GM12873 (cell line): ENCODE data around the gene C1QTNF5.

Experiments
- TF ChIP-seq, protein P1 (sequence below): IDR thresholded peaks from 2 replicates; pipeline ENCODE4 v1.5.1; 2012; ENCODE audit warnings: low read depth, mild to moderate bottlenecking, moderate library complexity, low read length, control low read depth; ENCODE audit not compliant: insufficient read depth; ENCODE audit errors: missing control alignments

Gene C1QTNF5

DNA sequence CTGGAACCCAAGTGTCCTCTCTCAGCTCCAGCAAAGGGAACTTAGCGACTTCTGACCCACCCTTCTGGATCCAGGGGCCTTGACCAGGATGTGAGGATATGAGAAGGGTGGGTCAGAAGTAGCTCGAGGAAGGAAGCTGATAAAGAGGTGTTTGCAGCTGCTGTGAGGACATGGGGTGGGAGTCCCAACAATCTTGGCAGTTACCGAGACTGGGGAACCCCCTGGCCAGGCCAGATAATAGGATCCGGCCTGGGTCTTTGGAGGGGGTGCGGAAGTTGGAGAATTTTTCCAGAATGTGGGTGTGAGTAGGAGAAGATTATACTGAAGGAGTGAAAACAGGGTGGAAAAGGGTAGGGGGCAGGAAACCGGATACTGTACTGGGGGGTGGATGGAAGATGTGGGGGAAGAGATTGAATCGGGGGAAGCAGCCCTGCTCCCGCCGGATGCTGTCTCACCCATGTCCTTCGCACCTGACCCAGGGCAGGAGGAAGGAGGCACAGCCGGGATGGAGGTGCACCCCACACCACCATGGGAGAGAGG lies 20.9 kb downstream of the C1QTNF5 start:
- TF ChIP-seq, protein P1, sequence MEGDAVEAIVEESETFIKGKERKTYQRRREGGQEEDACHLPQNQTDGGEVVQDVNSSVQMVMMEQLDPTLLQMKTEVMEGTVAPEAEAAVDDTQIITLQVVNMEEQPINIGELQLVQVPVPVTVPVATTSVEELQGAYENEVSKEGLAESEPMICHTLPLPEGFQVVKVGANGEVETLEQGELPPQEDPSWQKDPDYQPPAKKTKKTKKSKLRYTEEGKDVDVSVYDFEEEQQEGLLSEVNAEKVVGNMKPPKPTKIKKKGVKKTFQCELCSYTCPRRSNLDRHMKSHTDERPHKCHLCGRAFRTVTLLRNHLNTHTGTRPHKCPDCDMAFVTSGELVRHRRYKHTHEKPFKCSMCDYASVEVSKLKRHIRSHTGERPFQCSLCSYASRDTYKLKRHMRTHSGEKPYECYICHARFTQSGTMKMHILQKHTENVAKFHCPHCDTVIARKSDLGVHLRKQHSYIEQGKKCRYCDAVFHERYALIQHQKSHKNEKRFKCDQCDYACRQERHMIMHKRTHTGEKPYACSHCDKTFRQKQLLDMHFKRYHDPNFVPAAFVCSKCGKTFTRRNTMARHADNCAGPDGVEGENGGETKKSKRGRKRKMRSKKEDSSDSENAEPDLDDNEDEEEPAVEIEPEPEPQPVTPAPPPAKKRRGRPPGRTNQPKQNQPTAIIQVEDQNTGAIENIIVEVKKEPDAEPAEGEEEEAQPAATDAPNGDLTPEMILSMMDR, result no peak

DNA sequence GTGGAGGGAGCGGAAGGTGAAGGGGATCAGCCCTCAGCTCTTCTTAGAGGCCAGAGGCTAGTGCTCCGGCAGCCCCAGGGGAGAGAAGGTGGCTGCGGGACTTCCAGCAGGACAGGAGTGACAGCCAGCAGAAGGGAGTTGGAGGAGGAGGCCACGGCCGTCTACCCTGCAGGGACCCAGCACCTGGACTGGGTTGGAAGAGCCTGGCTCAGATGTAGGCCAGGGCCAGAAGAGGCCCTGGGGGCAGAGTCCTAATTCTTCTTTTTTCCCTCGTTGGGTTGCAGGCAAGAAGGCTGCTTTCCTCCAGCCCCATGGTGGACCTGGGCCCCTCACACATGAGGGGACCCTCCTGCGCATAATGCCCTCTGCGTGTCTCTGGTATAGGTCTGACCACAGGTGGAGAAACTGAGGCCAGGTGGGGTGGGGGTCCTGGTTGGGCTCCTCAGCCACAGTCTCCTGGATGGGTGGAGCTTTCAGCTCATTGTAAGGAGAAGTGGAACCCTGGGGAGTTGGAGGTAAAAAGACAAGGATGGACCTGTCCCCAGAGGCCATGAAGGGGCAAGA lies 21.5 kb downstream of the C1QTNF5 start:
- TF ChIP-seq, protein P1, result no peak

DNA sequence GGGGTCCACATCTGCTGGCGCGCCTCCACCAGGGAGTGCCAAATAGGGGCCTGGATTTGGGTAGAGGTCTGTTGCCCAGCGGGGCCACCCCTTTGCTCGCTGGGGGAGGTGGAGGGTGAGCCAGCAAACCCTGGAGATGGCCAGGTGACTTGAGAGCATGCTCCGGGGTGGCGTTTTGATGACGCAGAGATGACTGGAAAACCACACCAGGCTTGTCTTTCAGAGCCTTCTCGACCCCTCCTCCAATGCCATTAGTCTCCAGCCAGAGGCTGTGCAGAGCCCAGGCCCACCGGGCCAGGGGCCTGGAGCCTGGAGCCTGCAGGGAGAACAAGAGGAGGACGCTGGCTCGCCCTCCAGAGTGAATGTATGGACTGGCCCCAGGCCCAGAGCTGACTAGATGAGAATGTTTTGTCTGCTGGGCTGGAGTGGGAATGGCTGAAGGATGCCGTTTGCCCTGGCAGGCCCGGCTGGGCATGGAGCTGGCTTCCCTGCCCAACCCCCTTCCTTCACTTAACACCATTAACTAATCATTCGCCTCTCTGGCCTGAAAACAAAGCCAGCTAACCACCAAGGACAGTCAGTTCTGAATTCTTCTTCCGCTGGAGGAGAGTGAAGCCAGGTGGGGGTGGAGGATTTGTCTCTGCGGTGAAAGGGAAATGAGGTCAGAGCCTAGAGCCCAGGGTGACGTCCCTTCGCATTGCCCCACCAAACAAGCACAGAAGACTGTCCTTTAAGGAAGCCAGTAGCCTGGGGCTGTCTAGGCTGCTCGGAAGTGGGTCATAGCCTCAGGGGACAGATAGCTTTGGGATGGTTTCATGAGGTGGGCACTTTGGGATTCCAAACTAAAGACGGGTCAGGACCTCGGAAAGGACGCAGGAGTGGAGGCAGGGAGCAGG lies 22.2 kb downstream of the C1QTNF5 start:
- TF ChIP-seq, protein P1, result no peak

DNA sequence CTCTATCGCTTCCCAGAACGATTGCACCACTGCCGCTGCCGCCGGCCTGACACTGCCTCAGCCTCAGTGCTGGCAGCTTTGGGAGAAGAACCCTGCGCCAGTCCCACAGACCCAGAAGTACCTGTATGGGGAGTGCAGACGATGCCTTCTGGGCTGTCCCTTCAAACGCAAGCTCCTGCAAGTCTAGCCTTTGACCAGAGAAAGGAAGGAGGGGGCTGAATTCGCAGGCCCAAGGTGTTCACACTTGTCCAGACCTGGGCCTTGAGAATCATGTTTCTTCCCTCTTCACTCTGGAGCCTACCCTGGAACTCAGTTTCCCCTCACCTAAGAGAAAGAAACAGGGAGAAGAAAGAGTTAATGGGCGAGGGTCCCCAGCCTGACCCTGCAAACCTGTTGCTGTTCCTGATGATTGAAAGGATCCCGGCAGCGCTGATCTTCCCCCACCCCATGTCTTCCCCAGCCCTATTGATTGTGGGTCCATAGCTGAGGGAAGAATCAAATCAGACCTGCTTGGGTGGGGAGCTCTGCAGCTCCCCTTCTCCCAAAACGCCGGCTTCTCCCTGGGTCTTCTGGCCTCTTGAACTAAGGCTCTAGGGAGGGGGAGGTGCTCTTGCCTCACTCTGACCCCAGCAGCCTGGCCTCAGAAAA lies 23.0 kb downstream of the C1QTNF5 start:
- TF ChIP-seq, protein P1, result no peak

DNA sequence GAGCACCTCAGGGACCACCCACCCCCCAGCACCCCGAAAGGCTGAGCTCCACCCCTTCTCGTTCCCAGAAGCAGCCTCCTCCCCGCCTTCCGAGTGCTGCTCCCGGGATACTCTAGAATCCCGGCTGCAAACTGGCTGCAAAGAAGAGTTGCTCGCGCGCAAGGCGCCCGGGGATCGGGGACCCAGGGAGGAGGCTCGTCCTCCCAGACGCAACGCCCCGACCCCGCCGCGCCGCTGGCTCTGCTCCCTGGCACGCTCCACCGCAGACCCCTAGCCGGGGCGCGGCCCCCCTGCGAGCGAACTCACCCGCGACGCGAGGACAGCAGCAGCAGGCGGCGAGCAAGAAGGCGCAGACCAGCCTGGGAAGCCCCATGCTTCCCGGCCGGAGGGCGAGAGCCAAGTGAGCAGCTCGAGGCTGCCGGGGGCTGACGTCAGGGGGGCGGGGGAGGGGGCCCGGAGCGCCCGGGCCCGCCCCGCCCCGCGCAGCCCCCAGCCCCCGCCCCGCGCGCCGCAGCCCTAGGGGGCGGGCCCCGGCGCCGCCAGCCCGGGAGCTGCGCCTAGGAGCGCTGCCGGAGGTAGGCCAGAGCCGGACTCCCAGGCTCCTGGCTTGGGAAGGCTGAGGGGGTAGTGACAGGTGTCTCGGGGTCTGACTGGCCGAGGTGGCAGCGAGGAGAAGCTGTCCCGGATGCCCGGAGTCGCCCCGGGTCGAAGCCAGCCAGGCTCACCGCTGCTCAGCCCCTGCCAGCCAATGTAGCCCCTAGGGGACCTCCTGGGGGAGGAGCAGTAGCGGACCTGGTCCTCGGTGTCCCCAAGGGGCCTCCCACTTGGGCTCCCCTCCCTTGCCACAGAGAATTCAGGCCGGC lies 23.7 kb downstream of the C1QTNF5 start, which contains the start of gene MCAM:
Gene MCAM, minus strand, starts transcription at position 402 of the 863 bp plus-strand sequence. Its CDS starts 29 bp downstream, at position 373.
- TF ChIP-seq, protein P1, result no peak

DNA sequence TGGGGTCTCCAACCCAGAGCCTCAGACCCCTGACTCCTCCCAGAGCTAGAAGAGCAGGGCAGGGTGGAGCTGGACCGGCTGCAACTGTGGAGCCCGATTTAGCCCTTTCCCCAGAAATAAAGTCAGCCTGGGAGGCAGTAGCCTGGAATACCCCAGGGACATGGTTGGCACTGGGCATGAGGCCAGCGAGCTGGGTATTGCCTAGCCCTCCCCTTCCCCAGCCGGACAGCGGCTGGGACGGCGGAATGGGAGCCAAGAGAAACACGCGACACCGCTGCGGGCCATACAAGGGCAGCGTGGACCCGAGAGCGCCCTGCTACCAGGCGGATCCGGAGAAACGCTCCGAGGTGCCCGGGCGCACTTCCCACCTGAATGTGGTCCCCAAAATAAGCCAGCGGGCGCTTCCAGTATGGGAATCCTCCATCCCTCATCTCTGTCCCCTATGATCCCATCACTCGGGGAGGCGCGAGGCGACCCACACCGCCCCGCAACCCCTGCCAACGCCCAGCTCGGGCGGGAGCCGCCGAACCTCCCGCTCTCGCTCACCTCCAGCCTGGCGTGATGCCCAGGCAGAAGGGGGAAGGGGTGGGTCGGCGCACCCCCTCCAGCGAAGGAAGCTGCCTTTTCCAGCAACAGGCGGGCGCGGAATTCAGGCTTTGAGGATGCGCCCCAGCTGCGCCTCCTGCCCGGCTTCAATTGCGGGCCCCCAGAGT lies 24.5 kb downstream of the C1QTNF5 start:
- TF ChIP-seq, protein P1, result no peak
